ENCODE measurements around the gene IKZF1.

DNA sequence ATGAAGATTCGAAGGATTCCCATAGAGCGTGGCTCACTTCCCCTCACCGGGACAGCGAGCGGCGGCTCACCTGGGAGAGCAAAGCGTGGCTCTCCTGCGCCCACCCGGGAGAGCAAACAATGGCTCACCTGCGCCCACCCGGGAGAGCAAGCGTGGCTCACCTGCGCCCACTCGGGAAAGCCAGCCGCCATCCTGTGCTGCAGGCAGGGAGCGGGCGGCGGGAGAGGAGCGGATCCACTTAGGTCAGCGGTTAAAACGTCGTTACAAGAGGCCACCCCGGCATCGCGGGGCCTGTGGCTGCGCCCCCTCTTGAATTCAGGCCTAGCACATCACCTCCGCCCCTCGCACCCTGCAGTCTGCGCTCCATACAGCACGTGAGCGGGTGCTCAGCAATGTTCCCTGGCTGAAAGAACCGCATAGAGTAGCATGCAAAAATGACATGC lies 146.1 kb downstream of the IKZF1 start:
- no peak for TF ChIP-seq POLR2A (IDR thresholded peaks at IDR 0.05)
- TF ChIP-seq, protein P1, sequence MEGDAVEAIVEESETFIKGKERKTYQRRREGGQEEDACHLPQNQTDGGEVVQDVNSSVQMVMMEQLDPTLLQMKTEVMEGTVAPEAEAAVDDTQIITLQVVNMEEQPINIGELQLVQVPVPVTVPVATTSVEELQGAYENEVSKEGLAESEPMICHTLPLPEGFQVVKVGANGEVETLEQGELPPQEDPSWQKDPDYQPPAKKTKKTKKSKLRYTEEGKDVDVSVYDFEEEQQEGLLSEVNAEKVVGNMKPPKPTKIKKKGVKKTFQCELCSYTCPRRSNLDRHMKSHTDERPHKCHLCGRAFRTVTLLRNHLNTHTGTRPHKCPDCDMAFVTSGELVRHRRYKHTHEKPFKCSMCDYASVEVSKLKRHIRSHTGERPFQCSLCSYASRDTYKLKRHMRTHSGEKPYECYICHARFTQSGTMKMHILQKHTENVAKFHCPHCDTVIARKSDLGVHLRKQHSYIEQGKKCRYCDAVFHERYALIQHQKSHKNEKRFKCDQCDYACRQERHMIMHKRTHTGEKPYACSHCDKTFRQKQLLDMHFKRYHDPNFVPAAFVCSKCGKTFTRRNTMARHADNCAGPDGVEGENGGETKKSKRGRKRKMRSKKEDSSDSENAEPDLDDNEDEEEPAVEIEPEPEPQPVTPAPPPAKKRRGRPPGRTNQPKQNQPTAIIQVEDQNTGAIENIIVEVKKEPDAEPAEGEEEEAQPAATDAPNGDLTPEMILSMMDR (IDR thresholded peaks at IDR 0.05), result no peak
